Measurements from ENCODE around the gene LMBRD2.

The LMBRD2 gene

DNA sequence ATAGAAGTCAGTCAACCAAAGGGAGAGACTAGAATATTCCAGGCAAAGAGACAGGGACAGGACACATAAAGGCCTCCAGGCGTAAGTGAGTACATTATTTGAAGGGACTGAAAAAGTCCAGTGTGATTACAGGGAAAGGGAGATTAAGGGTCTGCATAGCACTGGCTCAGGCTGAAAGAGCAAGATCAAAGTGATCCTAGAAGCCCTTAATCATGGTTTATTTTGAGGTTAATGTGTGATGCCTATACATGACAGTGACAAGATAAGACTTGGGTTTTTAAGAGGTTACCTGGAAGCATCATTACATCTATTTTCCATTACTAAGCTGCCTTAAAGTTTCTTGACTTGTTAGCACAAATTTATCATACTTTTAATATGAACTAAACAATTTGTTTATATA lies 25.8 kb downstream of the LMBRD2 start:
- Mint-ChIP-seq H3K27ac (peak overlapping the region in 1 of 2 donors; percentile 93), H3K36me3 (ENCODE audit: insufficient read depth) (peaks cover 12% of the 10 kb centered on the region), H3K4me1 (ENCODE audit: low read depth in 2 of 2) (peaks cover 5 to 9% of the 10 kb centered on the region in 2 donors), H3K9me3 (peaks cover 4 to 9% of the 10 kb centered on the region in 2 donors), H3K27me3 (no peaks in the 10 kb centered on the region), H3K4me3 (no peak overlapping the region)
- DNase-seq (no peak), ATAC-seq (replicated peaks) (no peak)

DNA sequence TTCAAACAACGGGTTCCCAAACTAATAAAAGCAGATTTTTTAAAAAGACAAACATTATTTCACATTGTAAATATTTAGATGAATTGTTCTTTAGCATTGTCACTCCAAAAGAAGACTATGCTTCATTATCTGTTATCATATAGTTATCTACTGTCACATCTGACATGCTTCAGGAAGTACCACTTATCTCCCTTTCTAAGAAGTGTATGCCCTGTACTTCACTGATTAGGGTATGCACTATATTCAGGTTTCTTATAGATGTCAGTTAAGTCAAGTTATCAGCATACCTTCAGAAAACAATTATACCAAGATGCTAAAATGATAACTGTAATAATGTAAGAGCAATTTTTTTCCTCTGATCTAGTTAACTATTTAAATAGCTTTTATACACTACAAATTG lies 40.4 kb downstream of the LMBRD2 start:
- Mint-ChIP-seq H3K36me3 (ENCODE audit: insufficient read depth) (peaks cover 50% of the 10 kb centered on the region), H3K27ac (no peak overlapping the region), H3K27me3 (no peaks in the 10 kb centered on the region), H3K4me1 (ENCODE audit: low read depth in 2 of 2) (no peaks in the 10 kb centered on the region), H3K9me3 (no peaks in the 10 kb centered on the region), H3K4me3 (no peak overlapping the region)
- DNase-seq (no peak), ATAC-seq (replicated peaks) (no peak)

DNA sequence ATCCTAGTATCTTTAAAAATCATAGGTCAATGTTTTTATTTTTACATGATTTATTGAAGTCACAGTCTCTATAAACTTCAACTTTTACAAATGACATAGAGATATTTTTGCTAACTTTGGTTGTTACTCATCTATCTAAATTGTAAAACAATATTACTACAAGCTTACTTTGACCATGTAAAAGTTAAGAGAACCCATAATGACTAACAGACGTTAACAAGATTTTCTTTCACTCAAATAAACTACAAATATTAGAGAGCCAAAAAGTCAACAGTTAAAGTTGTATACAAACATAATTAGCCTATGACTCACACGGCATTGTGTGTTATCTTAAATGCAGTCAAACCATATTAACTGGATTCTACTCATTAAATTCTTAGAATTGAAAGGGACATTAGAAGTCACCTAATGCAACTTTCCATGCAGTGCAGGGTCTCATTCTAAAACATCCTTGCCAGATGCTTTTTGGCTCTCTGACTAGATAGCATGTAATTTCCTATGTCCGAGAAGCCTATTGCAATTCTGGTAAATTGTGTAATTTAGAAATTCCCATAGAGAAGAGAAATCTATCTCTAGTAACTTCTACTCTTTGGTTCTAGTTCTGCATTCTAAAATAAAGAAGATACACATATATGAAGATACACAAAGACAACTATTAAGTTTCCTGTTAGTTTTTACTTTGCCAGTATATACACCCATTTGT lies 42.8 kb downstream of the LMBRD2 start:
- Mint-ChIP-seq H3K27ac (no peak overlapping the region), H3K27me3 (no peaks in the 10 kb centered on the region)
- no peak for ATAC-seq (replicated peaks)

DNA sequence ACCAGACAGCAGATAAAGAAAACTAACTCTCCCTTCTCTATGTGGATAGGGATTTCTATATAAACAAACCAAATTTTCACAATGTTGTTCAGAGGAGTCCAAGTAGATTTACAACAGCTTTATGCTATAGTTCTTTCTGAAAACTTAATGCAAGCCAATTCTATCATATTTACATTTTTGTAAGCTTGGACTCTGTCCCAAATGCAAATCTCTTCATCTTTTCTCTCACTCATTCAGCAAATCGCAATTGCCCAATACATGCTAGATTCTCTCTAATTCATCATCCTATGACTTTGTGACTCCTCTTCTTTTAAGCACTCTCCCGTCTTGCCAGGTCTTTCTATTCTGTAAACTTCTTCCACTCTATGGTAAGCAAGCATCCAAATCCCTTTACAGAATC lies 45.9 kb downstream of the LMBRD2 start:
- Mint-ChIP-seq H3K4me1 (ENCODE audit: low read depth in 2 of 2) (no peaks in the 10 kb centered on the region), H3K27ac (peak overlapping the region in 1 of 2 donors; percentile 9), H3K9me3 (no peaks in the 10 kb centered on the region), H3K27me3 (no peaks in the 10 kb centered on the region), H3K36me3 (ENCODE audit: insufficient read depth) (peaks cover 46% of the 10 kb centered on the region), H3K4me3 (no peak overlapping the region)
- DNase-seq (no peak), ATAC-seq (replicated peaks) (no peak)

More for the DNA sequence above, 42.8 kb downstream of the LMBRD2 start:
- H3K9me3 Mint-ChIP-seq, result no peaks in the 10 kb centered on the region
- H3K4me3 Mint-ChIP-seq, result no peak overlapping the region
- no peak for DNase-seq
- H3K4me1 Mint-ChIP-seq (ENCODE audit: low read depth in 2 of 2), result no peaks in the 10 kb centered on the region
- H3K36me3 Mint-ChIP-seq (ENCODE audit: insufficient read depth), result peaks cover 59% of the 10 kb centered on the region

DNA sequence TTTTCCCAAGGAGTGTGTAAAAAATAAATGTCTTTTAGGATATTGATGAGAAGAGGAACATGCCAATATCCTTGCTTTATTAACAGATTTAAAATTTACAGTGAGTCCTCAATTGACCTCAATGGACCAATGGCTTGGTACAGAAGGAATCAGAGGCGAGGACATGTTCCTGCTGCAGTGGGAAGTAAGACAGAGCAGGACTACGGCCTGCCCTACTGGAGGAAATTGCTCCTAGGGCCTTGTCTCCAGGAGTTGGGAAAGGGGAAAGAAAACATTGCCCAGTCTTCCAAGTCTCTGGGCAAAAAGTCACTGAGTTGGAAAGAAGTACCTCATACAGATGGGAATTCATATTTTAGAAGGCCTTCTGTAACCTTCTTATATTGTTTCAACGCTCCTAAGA lies 51.9 kb downstream of the LMBRD2 start:
- ATAC-seq (replicated peaks) (no peak), DNase-seq (no peak)
- Mint-ChIP-seq H3K27ac (peak overlapping the region in 1 of 2 donors; percentile 55), H3K36me3 (ENCODE audit: insufficient read depth) (peaks cover 5% of the 10 kb centered on the region), H3K4me1 (ENCODE audit: low read depth in 2 of 2) (no peaks in the 10 kb centered on the region), H3K4me3 (no peak overlapping the region), H3K27me3 (no peaks in the 10 kb centered on the region), H3K9me3 (no peaks in the 10 kb centered on the region)

DNA sequence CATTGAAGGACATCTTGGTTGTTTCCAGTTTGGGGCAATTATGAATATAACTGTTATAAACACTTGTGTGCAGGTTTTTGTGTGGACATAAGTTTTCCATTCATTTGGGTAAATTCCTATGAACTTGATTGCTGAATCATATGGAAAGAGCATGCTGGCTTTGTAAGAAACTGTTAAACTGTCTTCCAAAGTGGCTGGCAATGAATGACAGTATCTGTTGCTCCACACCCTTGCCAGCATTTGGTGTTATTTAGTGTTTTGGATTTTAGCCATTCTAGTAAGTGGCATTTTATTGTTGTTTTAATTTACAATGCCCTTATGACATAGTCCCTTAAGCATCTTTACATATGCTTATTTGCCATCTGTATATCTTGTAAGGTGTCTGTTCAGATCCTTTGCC lies 55.2 kb downstream of the LMBRD2 start:
- Mint-ChIP-seq H3K4me3 (no peak overlapping the region), H3K36me3 (ENCODE audit: insufficient read depth) (no peaks in the 10 kb centered on the region), H3K9me3 (peaks cover 0 to 2% of the 10 kb centered on the region in 2 donors), H3K4me1 (ENCODE audit: low read depth in 2 of 2) (no peaks in the 10 kb centered on the region), H3K27me3 (no peaks in the 10 kb centered on the region), H3K27ac (no peak overlapping the region)
- ATAC-seq (replicated peaks) (no peak), DNase-seq (no peak)

DNA sequence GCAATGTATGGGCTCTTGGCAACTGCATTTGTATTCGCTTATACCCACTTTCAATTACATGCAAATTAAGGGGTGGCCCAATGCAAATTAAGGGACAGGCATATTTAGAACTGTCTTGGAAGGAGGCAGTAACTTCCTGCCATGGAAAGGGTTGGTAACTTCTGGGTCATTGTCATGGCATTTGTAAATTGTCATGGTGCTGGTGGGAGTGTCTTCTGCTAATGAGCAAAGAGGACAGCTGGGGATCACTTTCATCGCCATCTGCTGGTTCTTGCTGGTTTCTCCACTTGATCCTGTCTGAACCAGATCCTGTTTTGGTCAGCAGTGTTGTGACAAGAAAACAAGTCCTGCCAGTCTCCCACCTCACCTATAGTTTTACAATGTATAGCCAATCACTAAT lies 61.7 kb downstream of the LMBRD2 start:
- H3K27me3 Mint-ChIP-seq, result peaks cover 21 to 22% of the 10 kb centered on the region in 2 donors
- H3K27ac Mint-ChIP-seq, result no peak overlapping the region
- no peak overlapping the region for H3K4me3 Mint-ChIP-seq
- no peaks in the 10 kb centered on the region for H3K4me1 Mint-ChIP-seq (ENCODE audit: low read depth in 2 of 2)
- ATAC-seq (replicated peaks) (no peak), DNase-seq (no peak)
- peaks cover 4 to 5% of the 10 kb centered on the region in 2 donors for H3K9me3 Mint-ChIP-seq
- H3K36me3 Mint-ChIP-seq (ENCODE audit: insufficient read depth), result no peaks in the 10 kb centered on the region

DNA sequence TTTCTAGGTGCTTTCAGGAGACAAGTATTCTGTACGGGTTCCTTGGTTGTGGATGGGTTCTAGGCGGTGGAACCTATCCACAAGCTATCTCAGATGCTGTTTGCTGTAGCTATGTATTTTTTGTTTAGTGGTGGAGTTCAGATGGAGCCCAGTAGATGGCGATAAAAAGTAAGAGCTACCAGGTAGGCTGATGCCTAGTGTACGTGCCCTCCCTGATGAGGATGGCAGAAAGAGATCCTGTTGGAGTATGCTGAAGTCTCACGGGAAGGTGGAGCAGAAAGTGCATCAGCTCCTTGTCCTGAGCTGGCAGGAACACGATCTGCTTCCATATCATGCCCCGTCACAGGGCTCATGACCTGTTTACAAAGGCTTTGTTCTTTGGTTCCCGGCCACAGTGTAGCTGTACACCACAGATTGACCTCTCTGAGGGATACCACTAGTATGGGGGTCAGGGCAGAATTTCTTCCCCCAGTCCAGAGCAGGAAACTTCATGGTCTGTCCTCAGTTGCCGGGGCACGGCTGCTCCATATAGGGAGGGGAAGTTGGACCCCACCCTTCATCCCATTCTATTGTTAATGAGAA lies 72.4 kb downstream of the LMBRD2 start:
- H3K27me3 Mint-ChIP-seq, result peaks cover 46 to 48% of the 10 kb centered on the region in 2 donors

DNA sequence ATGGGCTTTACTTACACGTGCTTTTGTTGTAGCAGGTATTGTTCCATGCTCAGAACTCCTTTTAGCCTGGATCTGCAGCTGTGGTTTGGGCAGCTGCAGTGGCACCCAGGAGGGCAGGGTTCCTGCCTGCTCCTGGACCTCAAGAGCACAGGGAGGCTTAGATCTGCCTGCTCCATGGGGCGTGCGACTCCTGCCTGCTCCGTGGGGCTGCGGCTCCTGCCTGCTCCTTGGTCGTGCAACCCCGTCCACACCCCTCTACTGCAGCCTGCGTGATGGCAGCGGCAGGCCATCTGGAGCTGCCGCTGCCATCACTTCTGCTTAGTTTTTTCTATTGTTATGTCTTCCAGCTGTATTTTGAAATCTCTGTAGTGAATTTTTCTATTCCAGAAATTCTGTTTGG lies 73.3 kb downstream of the LMBRD2 start:
- H3K27me3 Mint-ChIP-seq, result peaks cover 43 to 45% of the 10 kb centered on the region in 2 donors
- no peak for DNase-seq
- H3K36me3 Mint-ChIP-seq (ENCODE audit: insufficient read depth), result no peaks in the 10 kb centered on the region
- no peaks in the 10 kb centered on the region for H3K9me3 Mint-ChIP-seq
- no peak overlapping the region for H3K27ac Mint-ChIP-seq
- no peak overlapping the region for H3K4me3 Mint-ChIP-seq
- no peak for ATAC-seq (replicated peaks)
- H3K4me1 Mint-ChIP-seq (ENCODE audit: low read depth in 2 of 2), result peaks cover 0 to 1% of the 10 kb centered on the region in 2 donors

More for the DNA sequence above, 72.4 kb downstream of the LMBRD2 start:
- peak; percentile 8 to 23 (median 8) for DNase-seq
- H3K4me1 Mint-ChIP-seq (ENCODE audit: low read depth in 2 of 2), result no peaks in the 10 kb centered on the region
- no peaks in the 10 kb centered on the region for H3K36me3 Mint-ChIP-seq (ENCODE audit: insufficient read depth)
- no peak overlapping the region for H3K27ac Mint-ChIP-seq
- no peak overlapping the region for H3K4me3 Mint-ChIP-seq
- peak; percentile 74 for ATAC-seq (replicated peaks)
- no peaks in the 10 kb centered on the region for H3K9me3 Mint-ChIP-seq

DNA sequence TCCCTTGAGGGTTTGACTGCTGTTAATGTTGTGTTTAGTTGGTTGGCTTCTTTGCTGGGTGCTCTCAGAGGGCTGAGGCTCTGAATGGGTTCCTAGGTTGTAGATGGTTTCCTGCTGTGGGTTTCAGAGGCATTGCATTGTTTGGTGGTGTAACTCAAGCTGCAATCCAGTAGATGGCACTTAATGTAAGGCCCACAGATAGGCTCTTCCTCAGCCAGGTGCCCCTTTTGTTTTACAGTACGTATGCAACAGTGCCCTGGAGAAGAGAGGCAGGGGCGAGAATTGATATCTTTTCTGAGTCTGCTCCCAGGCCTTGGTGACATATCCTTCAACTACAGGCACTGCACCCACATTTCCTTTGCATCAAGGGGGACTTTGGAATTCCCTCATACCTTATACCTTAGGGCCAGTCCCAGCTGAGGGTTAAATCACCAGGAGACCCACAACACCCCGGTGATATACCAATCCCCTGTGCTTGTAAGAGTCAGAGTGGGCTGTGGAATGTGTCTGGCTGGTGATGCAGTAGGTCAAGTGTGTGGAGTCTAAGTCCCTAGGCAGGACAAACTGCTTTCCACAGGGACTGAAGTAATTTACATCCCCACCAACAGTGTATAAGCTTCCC lies 78.0 kb downstream of the LMBRD2 start:
- Mint-ChIP-seq H3K36me3 (ENCODE audit: insufficient read depth) (no peaks in the 10 kb centered on the region), H3K4me3 (no peak overlapping the region), H3K27me3 (peaks cover 28 to 52% of the 10 kb centered on the region in 2 donors), H3K4me1 (ENCODE audit: low read depth in 2 of 2) (peaks cover 6 to 11% of the 10 kb centered on the region in 2 donors), H3K9me3 (no peaks in the 10 kb centered on the region), H3K27ac (no peak overlapping the region)
- DNase-seq, result no peak
- ATAC-seq (replicated peaks), result peak; percentile 32

DNA sequence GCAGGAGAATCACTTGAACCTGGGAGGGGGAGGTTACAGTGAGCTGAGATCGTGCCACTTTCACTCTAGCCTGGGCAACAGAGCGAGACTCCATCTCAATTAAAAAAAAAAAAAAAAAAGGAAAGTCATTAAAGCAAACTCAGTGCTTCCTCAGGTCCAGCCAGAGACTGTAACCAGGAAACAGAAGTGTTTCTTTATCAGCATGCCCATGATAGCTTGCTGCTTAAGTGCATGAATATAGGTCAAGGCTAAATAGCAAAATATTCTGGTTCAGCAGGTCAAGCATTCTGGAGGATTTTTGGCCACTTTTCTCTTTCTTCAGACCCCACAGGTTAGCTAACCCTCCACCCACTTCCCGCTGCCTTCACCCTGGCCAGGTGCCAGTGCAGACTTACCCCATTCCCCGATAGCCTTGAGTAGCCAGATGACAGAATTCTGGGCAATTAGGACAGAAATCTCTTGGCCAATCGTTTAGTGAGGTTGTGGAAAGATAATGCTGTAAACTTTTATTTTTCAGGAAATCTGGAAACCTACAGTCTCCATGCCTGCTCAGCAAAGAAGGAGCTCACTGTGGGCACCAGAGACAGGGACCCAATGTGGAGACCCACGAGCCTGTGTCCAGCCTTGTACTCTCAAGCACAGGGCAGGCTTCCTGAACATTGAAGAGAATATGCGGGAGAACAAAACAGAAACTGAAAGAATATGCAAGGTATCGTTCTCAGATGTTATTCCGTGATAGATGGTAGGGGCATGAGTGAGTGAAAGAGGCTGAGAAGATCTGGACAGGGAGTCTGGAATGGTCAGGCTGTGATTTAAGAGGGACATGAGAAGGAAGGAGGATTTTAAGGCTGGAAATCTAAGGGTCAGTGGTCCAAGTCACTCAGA lies 80.8 kb downstream of the LMBRD2 start:
- DNase-seq (no peak), ATAC-seq (replicated peaks) (no peak)
- peak overlapping the region; percentile 55 to 73 for H3K4me3 Mint-ChIP-seq
- H3K4me1 Mint-ChIP-seq (ENCODE audit: low read depth in 2 of 2), result peaks cover 11 to 12% of the 10 kb centered on the region in 2 donors
- no peaks in the 10 kb centered on the region for H3K36me3 Mint-ChIP-seq (ENCODE audit: insufficient read depth)
- H3K27me3 Mint-ChIP-seq, result peaks cover 33 to 62% of the 10 kb centered on the region in 2 donors
- H3K27ac Mint-ChIP-seq, result peak overlapping the region in 1 of 2 donors; percentile 70
- H3K9me3 Mint-ChIP-seq, result no peaks in the 10 kb centered on the region

DNA sequence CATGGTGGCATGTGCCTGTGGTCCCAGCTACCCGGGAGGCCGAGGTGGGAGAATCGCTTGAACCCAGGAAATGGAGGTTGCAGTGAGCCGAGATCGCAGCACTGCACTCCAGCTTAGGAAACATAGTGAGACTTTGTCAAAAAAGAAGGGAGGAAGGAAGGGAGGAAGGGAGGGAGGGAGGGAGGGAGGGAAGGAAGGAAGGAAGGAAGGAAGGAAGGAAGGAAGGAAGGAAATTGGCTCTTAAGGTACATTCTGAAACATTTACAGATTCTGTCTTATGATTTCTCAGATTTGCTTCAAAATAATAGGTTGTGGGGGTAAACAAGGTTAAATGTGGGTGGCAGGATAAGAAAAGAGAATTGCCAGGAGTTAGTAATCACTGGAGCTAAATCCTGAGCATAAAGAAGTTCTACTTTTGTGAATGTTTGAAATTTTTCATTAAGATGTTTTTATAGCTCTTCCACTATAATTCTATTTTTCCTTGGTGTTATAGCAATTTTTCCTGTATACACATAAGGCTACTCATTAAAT lies 82.9 kb downstream of the LMBRD2 start:
- ATAC-seq (replicated peaks) (no peak), DNase-seq (no peak)
- Mint-ChIP-seq H3K4me1 (ENCODE audit: low read depth in 2 of 2) (peaks cover 11 to 12% of the 10 kb centered on the region in 2 donors), H3K27me3 (peaks cover 37 to 79% of the 10 kb centered on the region in 2 donors), H3K4me3 (no peak overlapping the region), H3K9me3 (no peaks in the 10 kb centered on the region), H3K27ac (no peak overlapping the region), H3K36me3 (ENCODE audit: insufficient read depth) (no peaks in the 10 kb centered on the region)

Measured in effector memory CD8-positive, alpha-beta T cell (primary cell).